HepG2 (cell line): Measurements from ENCODE around the gene GTF2H4.

Experiments used
- AFF4 ChIP-seq: sonication (generic); formaldehyde crosslinking; IDR thresholded peaks from 2 replicates; pipeline ENCODE4 v1.4.0; 2020; ENCODE audit warnings: missing genetic modification reagents
- CTCF ChIP-seq: sonication (generic); formaldehyde crosslinking; IDR thresholded peaks from 2 replicates; pipeline ENCODE4 v1.5.0; 2020; ENCODE audit warnings: mild to moderate bottlenecking, missing genetic modification reagents, moderate library complexity
- FOSL1 ChIP-seq: sonication (generic); formaldehyde crosslinking; IDR thresholded peaks from 2 replicates; pipeline ENCODE4 v1.9.0; 2021; ENCODE audit warnings: missing genetic modification reagents, borderline replicate concordance
- MAFK ChIP-seq, 2 experiments: IDR thresholded peaks in 1 of 2; conservative IDR thresholded peaks in 1 of 2; 2 replicates each; pipeline ENCODE4 v1.6.1; 2011; ENCODE audit warnings: improper control_type of control experiment in 2 of 2, low read length in 2 of 2
- MYC ChIP-seq: sonication (generic); formaldehyde crosslinking; IDR thresholded peaks from 2 replicates; pipeline ENCODE4 v1.9.0; 2021; ENCODE audit warnings: missing genetic modification reagents, borderline replicate concordance
- NR2F6 ChIP-seq, 2 experiments: IDR thresholded peaks; 2 replicates each; pipeline ENCODE4 v1.6.1; 2016; ENCODE audit warnings: antibody characterized with exemption in 1 of 2, mild to moderate bottlenecking in 1 of 2
- PAWR ChIP-seq: sonication (generic); formaldehyde crosslinking; IDR thresholded peaks from 2 replicates; pipeline ENCODE4 v1.4.0; 2020; ENCODE audit warnings: missing genetic modification reagents, mild to moderate bottlenecking, borderline replicate concordance
- POLR2A ChIP-seq, 2 experiments: IDR thresholded peaks; 2 replicates each; pipeline ENCODE4 v1.6.1; 2011; ENCODE audit warnings: low read depth in 2 of 2, low read length in 2 of 2, mild to moderate bottlenecking in 1 of 2, moderate library complexity in 1 of 2; ENCODE audit not compliant: insufficient read depth in 1 of 2
- SNAPC2 ChIP-seq: sonication (generic); formaldehyde crosslinking; IDR thresholded peaks from 2 replicates; pipeline ENCODE4 v1.8.1; 2022; ENCODE audit warnings: mild to moderate bottlenecking, missing genetic modification reagents
- SP140L ChIP-seq: sonication (generic); formaldehyde crosslinking; IDR thresholded peaks from 2 replicates; pipeline ENCODE4 v1.4.0; 2020; ENCODE audit warnings: missing genetic modification reagents, borderline replicate concordance

GRCh38 chr6:30895343-30895742 is 12.7 kb upstream of the GTF2H4 start:
- TF ChIP-seq SNAPC2 (CRISPR knock-in tag): no peak
- no peak for TF ChIP-seq CTCF (CRISPR knock-in tag)
- TF ChIP-seq POLR2A (IDR thresholded peaks at IDR 0.05; ENCODE audit: insufficient read depth in 1 of 2, low read depth in 2 of 2, low read length in 2 of 2): no peak
- TF ChIP-seq SP140L (CRISPR knock-in tag): no peak
- no peak for TF ChIP-seq MAFK (conservative IDR thresholded peaks at IDR 0.05 in 1 of 2, IDR thresholded peaks at IDR 0.05 in 1 of 2; ENCODE audit: low read length in 2 of 2)
- no peak for TF ChIP-seq FOSL1 (CRISPR knock-in tag)
- TF ChIP-seq AFF4 (CRISPR knock-in tag): no peak
- TF ChIP-seq NR2F6 (IDR thresholded peaks at IDR 0.05): no peak
- TF ChIP-seq NR2F6 (CRISPR knock-in tag; IDR thresholded peaks at IDR 0.05): no peak
- no peak for TF ChIP-seq MYC (CRISPR knock-in tag)
- no peak for TF ChIP-seq PAWR (CRISPR knock-in tag)
